CD14-positive monocyte (primary cell): Measurements from ENCODE around the gene CIB2. TPM values are rescaled to one million over a fixed set of nuclear protein-coding genes. Genes with fewer than 3 reads are reported as not detected.

Experiments
- DNase-seq, 3 donors: peaks; one replicate each; pipeline ENCODE4 v3.0.0-alpha.2; 2011 to 2022
- H2AFZ ChIP-seq: 2 replicates; pipeline ENCODE4 v1.6.0; 2012; ENCODE audit warnings: mild to moderate bottlenecking, low read depth, low read length, inconsistent platforms; ENCODE audit not compliant: insufficient read depth, poor library complexity, severe bottlenecking
- H3K27ac ChIP-seq, 2 donors: 1 replicate in 1 of 2; 2 replicates in 1 of 2; pipeline ENCODE4 v1.5.1; 2012 to 2013; ENCODE audit warnings: low read length in 2 of 2, control low read depth in 1 of 2, inconsistent platforms in 1 of 2, low read depth in 1 of 2, mild to moderate bottlenecking in 1 of 2
- H3K27me3 ChIP-seq, 2 donors: one replicate each; pipeline versions ENCODE4 v1.6.0 to v1.6.1; 2011 to 2013; ENCODE audit warnings: low read length in 2 of 2; ENCODE audit not compliant: control insufficient read depth in 2 of 2, insufficient read depth in 2 of 2
- H3K36me3 ChIP-seq, 2 donors: replicated peaks in 1 of 2; 1 replicate in 1 of 2; 2 replicates in 1 of 2; pipeline versions ENCODE4 v1.5.1 to v1.6.1; 2012 to 2013; ENCODE audit warnings: low read length in 2 of 2, control low read depth in 1 of 2, inconsistent platforms in 1 of 2, mild to moderate bottlenecking in 1 of 2; ENCODE audit not compliant: insufficient read depth in 2 of 2, control insufficient read depth in 1 of 2
- H3K4me1 ChIP-seq, 2 donors: 1 replicate in 1 of 2; 2 replicates in 1 of 2; pipeline versions ENCODE4 v1.5.1 to v1.6.1; 2012 to 2013; ENCODE audit warnings: low read length in 2 of 2, control low read depth in 1 of 2, inconsistent platforms in 1 of 2, mild to moderate bottlenecking in 1 of 2, moderate library complexity in 1 of 2; ENCODE audit not compliant: insufficient read depth in 2 of 2, control insufficient read depth in 1 of 2
- H3K4me2 ChIP-seq: replicated peaks from 2 replicates; pipeline ENCODE3; 2012; ENCODE audit warnings: low read length, moderate library complexity, mild to moderate bottlenecking; ENCODE audit not compliant: poor library complexity, severe bottlenecking; ENCODE audit errors: extremely low read depth
- H3K4me3 ChIP-seq, 3 experiments: fragments of 200-600 bp in 1 of 3; sonication (generic) in 1 of 3; replicated peaks in 1 of 3; 1 replicate in 2 of 3; 2 replicates in 1 of 3; pipeline ENCODE4 v1.5.1; 2011 to 2013; ENCODE audit warnings: low read length in 3 of 3, mild to moderate bottlenecking in 3 of 3, control low read depth in 2 of 3, low read depth in 2 of 3, inconsistent platforms in 1 of 3, moderate library complexity in 1 of 3
- H3K79me2 ChIP-seq: 2 replicates; pipeline ENCODE4 v1.6.0; 2012; ENCODE audit warnings: mild to moderate bottlenecking, control low read depth, inconsistent platforms, low read length, moderate library complexity; ENCODE audit not compliant: insufficient read depth
- H3K9ac ChIP-seq: 2 replicates; pipeline ENCODE4 v1.6.0; 2017; ENCODE audit warnings: low read length, mild to moderate bottlenecking; ENCODE audit not compliant: insufficient read depth, poor library complexity, severe bottlenecking
- H3K9me3 ChIP-seq, 2 donors: replicated peaks in 1 of 2; 1 replicate in 1 of 2; 2 replicates in 1 of 2; pipeline versions ENCODE4 v1.5.1 to v1.6.1; 2012 to 2013; ENCODE audit warnings: low read length in 2 of 2, control low read depth in 1 of 2; ENCODE audit not compliant: control insufficient read depth in 1 of 2, insufficient read depth in 1 of 2
- H4K20me1 ChIP-seq: 2 replicates; pipeline ENCODE4 v1.6.0; 2012; ENCODE audit warnings: mild to moderate bottlenecking, low read length, control low read depth, moderate library complexity; ENCODE audit not compliant: insufficient read depth
- H3K27ac Mint-ChIP-seq, 7 donors: one replicate each; pipeline ENCODE4 v1.8.0; 2020; ENCODE audit warnings: mild to moderate bottlenecking in 7 of 7, mixed read lengths in 7 of 7, moderate library complexity in 6 of 7, inconsistent platforms in 2 of 7
- H3K27me3 Mint-ChIP-seq, 3 donors: one replicate each; pipeline ENCODE4 v1.8.0; 2021 to 2022; ENCODE audit warnings: low read depth in 3 of 3, mild to moderate bottlenecking in 3 of 3, mixed read lengths in 3 of 3, moderate library complexity in 3 of 3, inconsistent platforms in 1 of 3
- H3K36me3 Mint-ChIP-seq, 2 donors: one replicate each; pipeline ENCODE4 v1.8.0; 2020; ENCODE audit warnings: mixed read lengths in 2 of 2, inconsistent platforms in 1 of 2, mild to moderate bottlenecking in 1 of 2
- H3K4me1 Mint-ChIP-seq: one replicate; pipeline ENCODE4 v1.8.0; 2020; ENCODE audit warnings: mild to moderate bottlenecking, mixed read lengths
- H3K4me3 Mint-ChIP-seq, 2 donors: one replicate each; pipeline ENCODE4 v1.8.0; 2020; ENCODE audit warnings: mild to moderate bottlenecking in 2 of 2, mixed read lengths in 2 of 2, moderate library complexity in 1 of 2
- H3K9me3 Mint-ChIP-seq, 7 donors: one replicate each; pipeline ENCODE4 v1.8.0; 2020 to 2022; ENCODE audit warnings: mixed read lengths in 7 of 7, mild to moderate bottlenecking in 6 of 7, moderate library complexity in 6 of 7, inconsistent platforms in 2 of 7
- CTCF ChIP-seq: fragments of 200-600 bp; IDR thresholded peaks from one replicate; pipeline ENCODE4 v1.8.0; 2022; ENCODE audit warnings: antibody characterized with exemption, mild to moderate bottlenecking
- WGBS: methylation state at CpG from one replicate; pipeline ENCODE4 v1.1.5; 2013; ENCODE audit warnings: missing lambda C conversion rate; ENCODE audit not compliant: insufficient coverage; 5-methylcytosine and 5-hydroxymethylcytosine counted together
- intact Hi-C, 2 donors: fragments of 100-400 bp; cut with micrococcal nuclease; formaldehyde crosslinking; loops; one replicate each; pipeline versions ENCODE4 v1.15.0 to v1.15.1; 2023
- polyA plus RNA-seq, 3 donors: library from polyadenylated mRNA; depleted of rRNA in 1 of 3; unstranded in 2 of 3; stranded (reverse) in 1 of 3; fragments of 300-500 nt in 2 of 3; fragments of >200 nt in 1 of 3; fragmentation: Illumina TruSeq in 2 of 3; gene quantifications; 1 replicate in 2 of 3; 2 replicates in 1 of 3; pipeline ENCODE4 v1.2.3, GENCODE V29; 2012 to 2021

Gene CIB2
- polyA plus RNA-seq, 3 donors = 0.43 to 0.75 (median 0.51) TPM

- 83% methylated on average over 2 of the region's 10 CpGs for WGBS
These were observed 36.1 kb upstream of the CIB2 start for GRCh38 chr15:78167227-78167888.

GRCh38 chr15:78164010-78164409, 32.8 kb upstream of the CIB2 start:
- Histone ChIP-seq H3K4me2 (no peak overlapping the region), H2AFZ (no peak overlapping the region), H3K9ac (no peak overlapping the region), H3K9me3 (no peaks in the 10 kb centered on the region), H3K36me3 (peaks cover 87 to 98% of the 10 kb centered on the region in 2 donors), H3K4me1 (peaks cover 0 to 4% of the 10 kb centered on the region in 2 donors), H4K20me1 (no peaks in the 10 kb centered on the region), H3K27me3 (no peaks in the 10 kb centered on the region), H3K4me3 (no peak overlapping the region), H3K79me2 (no peaks in the 10 kb centered on the region), H3K27ac (no peak overlapping the region)
- intact Hi-C loops = no loop called here
- H3K27ac Mint-ChIP-seq = no peak overlapping the region
- DNase-seq = no peak
- peaks cover 5% of the 10 kb centered on the region for H3K4me1 Mint-ChIP-seq
- no peaks in the 10 kb centered on the region for H3K9me3 Mint-ChIP-seq
- no peak overlapping the region for H3K4me3 Mint-ChIP-seq
- no peak for TF ChIP-seq CTCF
- peaks cover 0 to 1% (median 0%) of the 10 kb centered on the region in 3 donors for H3K27me3 Mint-ChIP-seq
- WGBS = no CpG with 5 or more reads among the region's 2 CpGs
- peaks cover 71 to 84% of the 10 kb centered on the region in 2 donors for H3K36me3 Mint-ChIP-seq

More at GRCh38 chr15:78167227-78167888, 36.1 kb upstream of the CIB2 start:
- no peaks in the 10 kb centered on the region for H4K20me1 ChIP-seq
- H3K4me1 Mint-ChIP-seq = peaks cover 27% of the 10 kb centered on the region
- peaks cover 27% of the 10 kb centered on the region in 2 donors for H3K4me1 ChIP-seq
- no peaks in the 10 kb centered on the region for H3K79me2 ChIP-seq
- H3K9ac ChIP-seq = no peak overlapping the region
- H3K27me3 ChIP-seq = no peaks in the 10 kb centered on the region
- no peak overlapping the region for H3K27ac ChIP-seq
- H3K36me3 ChIP-seq = peaks cover 60 to 81% of the 10 kb centered on the region in 2 donors
- H3K27me3 Mint-ChIP-seq = peaks cover 0 to 1% (median 0%) of the 10 kb centered on the region in 3 donors
- DNase-seq = no peak
- H3K36me3 Mint-ChIP-seq = peaks cover 66 to 71% of the 10 kb centered on the region in 2 donors
- peaks cover 0 to 2% (median 0%) of the 10 kb centered on the region in 7 donors for H3K9me3 Mint-ChIP-seq
- no peak overlapping the region for H3K4me2 ChIP-seq
- no peak for TF ChIP-seq CTCF
- no peak overlapping the region for H2AFZ ChIP-seq
- no peak overlapping the region for H3K4me3 ChIP-seq
- no peak overlapping the region for H3K4me3 Mint-ChIP-seq
- no peak overlapping the region for H3K27ac Mint-ChIP-seq
- intact Hi-C loops = no loop called here
- H3K9me3 ChIP-seq = no peaks in the 10 kb centered on the region
